ENCODE measurements around the gene STAT5A. TPM values are rescaled to one million over a fixed set of nuclear protein-coding genes. Genes with fewer than 3 reads are reported as not detected.

STAT5A gene
- total and polyA plus RNA-seq, 4 donors = 4.3 to 8.5 (median 7.5) TPM

GRCh38 chr17:42321555-42321954 is 33.3 kb downstream of the STAT5A start:
- no peaks in the 10 kb centered on the region for H3K4me1 ChIP-seq (ENCODE audit: control insufficient read depth, insufficient read depth, low read length)
- H3K4me3 ChIP-seq (ENCODE audit: low read depth, low read length) = no peak overlapping the region
- H3K36me3 ChIP-seq (ENCODE audit: control insufficient read depth, insufficient read depth, low read length) = peaks cover 59% of the 10 kb centered on the region
- no peaks in the 10 kb centered on the region for H3K27me3 ChIP-seq (ENCODE audit: control insufficient read depth, insufficient read depth, low read length)
- 100% methylated on average over 2 of the region's 4 CpGs for WGBS (ENCODE audit: insufficient coverage)
- DNase-seq (ENCODE audit: low read depth in 4 of 6, low spot score in 6 of 6) = no peak
- no peak overlapping the region for H3K27ac ChIP-seq (ENCODE audit: low read depth, low read length)
- H3K9me3 ChIP-seq (ENCODE audit: control insufficient read depth, insufficient read depth, low read length) = no peaks in the 10 kb centered on the region

GRCh38 chr17:42322382-42323267 is 34.3 kb downstream of the STAT5A start:
- no peaks in the 10 kb centered on the region for H3K9me3 ChIP-seq (ENCODE audit: control insufficient read depth, insufficient read depth, low read length)
- DNase-seq (ENCODE audit: low read depth in 4 of 6, low spot score in 6 of 6) = peak; percentile 72 to 97 (median 86)
- H3K36me3 ChIP-seq (ENCODE audit: control insufficient read depth, insufficient read depth, low read length) = peaks cover 53% of the 10 kb centered on the region
- WGBS (ENCODE audit: insufficient coverage) = 45% methylated on average over 3 of the region's 10 CpGs
- no peak overlapping the region for H3K27ac ChIP-seq (ENCODE audit: low read depth, low read length)
- H3K4me1 ChIP-seq (ENCODE audit: control insufficient read depth, insufficient read depth, low read length) = no peaks in the 10 kb centered on the region
- H3K4me3 ChIP-seq (ENCODE audit: low read depth, low read length) = no peak overlapping the region
- H3K27me3 ChIP-seq (ENCODE audit: control insufficient read depth, insufficient read depth, low read length) = no peaks in the 10 kb centered on the region

- Histone ChIP-seq H3K27me3 (ENCODE audit: control insufficient read depth, insufficient read depth, low read length) (no peaks in the 10 kb centered on the region), H3K36me3 (ENCODE audit: control insufficient read depth, insufficient read depth, low read length) (peaks cover 48% of the 10 kb centered on the region), H3K9me3 (ENCODE audit: control insufficient read depth, insufficient read depth, low read length) (no peaks in the 10 kb centered on the region), H3K27ac (ENCODE audit: low read depth, low read length) (no peak overlapping the region), H3K4me3 (ENCODE audit: low read depth, low read length) (no peak overlapping the region), H3K4me1 (ENCODE audit: control insufficient read depth, insufficient read depth, low read length) (no peaks in the 10 kb centered on the region)
- 100% methylated on average over 2 of the region's 5 CpGs for WGBS (ENCODE audit: insufficient coverage)
- DNase-seq (ENCODE audit: low read depth in 4 of 6, low spot score in 6 of 6) = no peak
Observed at GRCh38 chr17:42323268-42323773, 35.0 kb downstream of the STAT5A start.

- Histone ChIP-seq H3K27me3 (ENCODE audit: control insufficient read depth, insufficient read depth, low read length) (no peaks in the 10 kb centered on the region), H3K4me1 (ENCODE audit: control insufficient read depth, insufficient read depth, low read length) (no peaks in the 10 kb centered on the region), H3K27ac (ENCODE audit: low read depth, low read length) (no peak overlapping the region), H3K9me3 (ENCODE audit: control insufficient read depth, insufficient read depth, low read length) (no peaks in the 10 kb centered on the region), H3K36me3 (ENCODE audit: control insufficient read depth, insufficient read depth, low read length) (peaks cover 48% of the 10 kb centered on the region), H3K4me3 (ENCODE audit: low read depth, low read length) (no peak overlapping the region)
- DNase-seq (ENCODE audit: low read depth in 4 of 6, low spot score in 6 of 6) = no peak
- 95% methylated on average over 5 of the region's 7 CpGs for WGBS (ENCODE audit: insufficient coverage)
Observed at GRCh38 chr17:42325026-42325425, 36.7 kb downstream of the STAT5A start.

- Histone ChIP-seq H3K4me1 (ENCODE audit: control insufficient read depth, insufficient read depth, low read length) (no peaks in the 10 kb centered on the region), H3K9me3 (ENCODE audit: control insufficient read depth, insufficient read depth, low read length) (no peaks in the 10 kb centered on the region), H3K27ac (ENCODE audit: low read depth, low read length) (no peak overlapping the region), H3K27me3 (ENCODE audit: control insufficient read depth, insufficient read depth, low read length) (no peaks in the 10 kb centered on the region), H3K4me3 (ENCODE audit: low read depth, low read length) (no peak overlapping the region), H3K36me3 (ENCODE audit: control insufficient read depth, insufficient read depth, low read length) (peaks cover 46% of the 10 kb centered on the region)
- peak in 2 of 6 donors; percentile 27 to 29 for DNase-seq (ENCODE audit: low read depth in 4 of 6, low spot score in 6 of 6)
- 19% methylated on average over 5 of the region's 11 CpGs for WGBS (ENCODE audit: insufficient coverage)
Observed at GRCh38 chr17:42329025-42329976, 41.0 kb downstream of the STAT5A start.

GRCh38 chr17:42333053-42333452 is 44.8 kb downstream of the STAT5A start:
- DNase-seq (ENCODE audit: low read depth in 4 of 6, low spot score in 6 of 6) = no peak
- H3K4me3 ChIP-seq (ENCODE audit: low read depth, low read length) = no peak overlapping the region
- WGBS (ENCODE audit: insufficient coverage) = no CpG with 5 or more reads among the region's 1 CpG
- no peak overlapping the region for H3K27ac ChIP-seq (ENCODE audit: low read depth, low read length)
- no peaks in the 10 kb centered on the region for H3K27me3 ChIP-seq (ENCODE audit: control insufficient read depth, insufficient read depth, low read length)
- H3K4me1 ChIP-seq (ENCODE audit: control insufficient read depth, insufficient read depth, low read length) = no peaks in the 10 kb centered on the region
- no peaks in the 10 kb centered on the region for H3K9me3 ChIP-seq (ENCODE audit: control insufficient read depth, insufficient read depth, low read length)
- peaks cover 62% of the 10 kb centered on the region for H3K36me3 ChIP-seq (ENCODE audit: control insufficient read depth, insufficient read depth, low read length)

- Histone ChIP-seq H3K9me3 (ENCODE audit: control insufficient read depth, insufficient read depth, low read length) (no peaks in the 10 kb centered on the region), H3K27ac (ENCODE audit: low read depth, low read length) (no peak overlapping the region), H3K4me1 (ENCODE audit: control insufficient read depth, insufficient read depth, low read length) (no peaks in the 10 kb centered on the region), H3K27me3 (ENCODE audit: control insufficient read depth, insufficient read depth, low read length) (no peaks in the 10 kb centered on the region), H3K36me3 (ENCODE audit: control insufficient read depth, insufficient read depth, low read length) (peaks cover 61% of the 10 kb centered on the region), H3K4me3 (ENCODE audit: low read depth, low read length) (no peak overlapping the region)
- no peak for DNase-seq (ENCODE audit: low read depth in 4 of 6, low spot score in 6 of 6)
- 95% methylated on average over 3 of the region's 3 CpGs for WGBS (ENCODE audit: insufficient coverage)
Observed at GRCh38 chr17:42334677-42335076, 46.4 kb downstream of the STAT5A start.

- WGBS (ENCODE audit: insufficient coverage) = 82% methylated on average over 15 of the region's 15 CpGs
- H3K36me3 ChIP-seq (ENCODE audit: control insufficient read depth, insufficient read depth, low read length) = peaks cover 61% of the 10 kb centered on the region
Observed at GRCh38 chr17:42337442-42337841, 49.1 kb downstream of the STAT5A start.

GRCh38 chr17:42338427-42338985 is 50.2 kb downstream of the STAT5A start:
- WGBS (ENCODE audit: insufficient coverage) = 93% methylated on average over 4 of the region's 4 CpGs
- no peak overlapping the region for H3K4me3 ChIP-seq (ENCODE audit: low read depth, low read length)
- no peaks in the 10 kb centered on the region for H3K9me3 ChIP-seq (ENCODE audit: control insufficient read depth, insufficient read depth, low read length)
- H3K27ac ChIP-seq (ENCODE audit: low read depth, low read length) = no peak overlapping the region
- H3K36me3 ChIP-seq (ENCODE audit: control insufficient read depth, insufficient read depth, low read length) = peaks cover 59% of the 10 kb centered on the region
- no peak for DNase-seq (ENCODE audit: low read depth in 4 of 6, low spot score in 6 of 6)
- H3K4me1 ChIP-seq (ENCODE audit: control insufficient read depth, insufficient read depth, low read length) = no peaks in the 10 kb centered on the region
- H3K27me3 ChIP-seq (ENCODE audit: control insufficient read depth, insufficient read depth, low read length) = no peaks in the 10 kb centered on the region

More at GRCh38 chr17:42337442-42337841, 49.1 kb downstream of the STAT5A start:
- Histone ChIP-seq H3K27ac (ENCODE audit: low read depth, low read length) (no peak overlapping the region), H3K9me3 (ENCODE audit: control insufficient read depth, insufficient read depth, low read length) (no peaks in the 10 kb centered on the region), H3K4me1 (ENCODE audit: control insufficient read depth, insufficient read depth, low read length) (no peaks in the 10 kb centered on the region), H3K4me3 (ENCODE audit: low read depth, low read length) (no peak overlapping the region), H3K27me3 (ENCODE audit: control insufficient read depth, insufficient read depth, low read length) (no peaks in the 10 kb centered on the region)
- DNase-seq (ENCODE audit: low read depth in 4 of 6, low spot score in 6 of 6) = no peak

All from spinal cord (tissue), 10 donors.